Esophagus muscularis mucosa (tissue), 3 donors: ENCODE measurements around the gene ABHD16B.

ENCODE experiments used
- CTCF ChIP-seq, 3 experiments: fragments of 200-600 bp in 2 of 3; fragments of 450-650 bp in 1 of 3; sonication (generic) in 2 of 3; IDR thresholded peaks; one replicate each; pipeline ENCODE4 v1.5.1; 2017 to 2019; ENCODE audit warnings: antibody characterized with exemption in 3 of 3, mild to moderate bottlenecking in 2 of 3, moderate library complexity in 1 of 3
- POLR2AphosphoS5 ChIP-seq, 2 donors: sonication (generic); formaldehyde crosslinking; IDR thresholded peaks; one replicate each; pipeline ENCODE4 v1.6.1; 2017; ENCODE audit warnings: antibody characterized with exemption in 2 of 2

DNA sequence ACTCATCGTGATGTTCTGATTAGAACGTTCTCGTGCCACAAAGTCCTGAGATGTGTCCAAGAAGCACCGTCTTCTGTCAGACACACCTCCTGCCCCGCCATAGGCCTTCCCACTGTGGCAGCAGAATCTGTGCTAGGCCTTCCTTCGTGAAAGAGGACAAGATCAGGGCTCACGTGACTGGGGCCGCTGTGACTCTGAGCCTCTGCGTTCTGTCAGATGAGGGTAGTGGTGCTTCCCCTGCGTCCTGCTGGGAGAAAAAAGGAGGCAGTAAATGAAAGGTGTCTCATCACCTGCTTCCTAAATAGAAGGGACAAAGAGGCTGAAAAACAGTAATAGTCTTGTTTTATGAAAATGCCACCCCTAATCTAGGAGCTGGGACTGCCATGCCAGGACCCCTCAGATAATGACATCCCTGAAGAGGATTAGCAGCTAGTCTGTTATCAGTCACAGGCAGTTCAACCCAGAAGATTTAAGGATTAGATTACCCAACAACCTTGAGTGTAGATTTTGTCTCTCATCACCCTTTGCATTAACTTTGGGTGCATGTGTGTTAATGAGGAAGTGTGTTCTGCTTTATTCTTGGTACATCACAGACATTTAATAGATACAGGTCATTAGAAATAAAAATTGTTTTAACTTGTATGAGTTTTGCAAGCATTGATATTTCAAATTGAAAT, 37.7 kb downstream of the ABHD16B start:
- TF ChIP-seq POLR2AphosphoS5 (IDR thresholded peaks at IDR 0.05) (no peak), CTCF (IDR thresholded peaks at IDR 0.05) (no peak)
